Transverse colon (tissue), 4 donors: ENCODE measurements around the gene TOMM22. TPM values are rescaled to one million over a fixed set of nuclear protein-coding genes. Genes with fewer than 3 reads are reported as not detected.
A peak's percentile ranks its signal among the peaks of the same experiment; 100 is the strongest.

Source experiments
- DNase-seq: peaks from one replicate; pipeline ENCODE4 v3.0.0-alpha.2; 2019
- H3K27ac ChIP-seq, 4 donors: fragments of 200-600 bp; sonication (generic); 2 replicates each; pipeline ENCODE4 v1.5.1; 2016 to 2018; ENCODE audit warnings: inconsistent platforms in 4 of 4
- H3K27me3 ChIP-seq: fragments of 200-600 bp; sonication (generic); 2 replicates; pipeline ENCODE4 v1.5.1; 2017; ENCODE audit warnings: inconsistent platforms
- H3K36me3 ChIP-seq, 4 donors: fragments of 200-600 bp; sonication (generic); 2 replicates each; pipeline ENCODE4 v1.5.1; 2017 to 2019; ENCODE audit warnings: inconsistent platforms in 4 of 4
- H3K4me1 ChIP-seq, 4 donors: fragments of 200-600 bp; sonication (generic); 2 replicates each; pipeline ENCODE4 v1.5.1; 2017 to 2020; ENCODE audit warnings: inconsistent platforms in 4 of 4
- H3K4me3 ChIP-seq, 4 donors: fragments of 200-600 bp; sonication (generic); 1 replicate in 1 of 4; 2 replicates in 3 of 4; pipeline versions ENCODE4 v1.5.1 to v1.6.1; 2017 to 2019; ENCODE audit warnings: inconsistent platforms in 4 of 4
- H3K9me3 ChIP-seq, 2 donors: fragments of 200-600 bp; sonication (generic); 2 replicates each; pipeline ENCODE4 v1.5.1; 2017 to 2019; ENCODE audit warnings: inconsistent platforms in 2 of 2
- CTCF ChIP-seq, 5 experiments: fragments of 200-600 bp in 3 of 5; fragments of 450-650 bp in 2 of 5; sonication (generic) in 3 of 5; IDR thresholded peaks; 1 replicate in 2 of 5; 2 replicates in 3 of 5; pipeline ENCODE4 v1.5.1; 2016 to 2017; ENCODE audit warnings: antibody characterized with exemption in 5 of 5, inconsistent platforms in 3 of 5, mild to moderate bottlenecking in 2 of 5, moderate library complexity in 1 of 5
- EP300 ChIP-seq: sonication (generic); formaldehyde crosslinking; IDR thresholded peaks from one replicate; pipeline ENCODE4 v1.6.1; 2017; ENCODE audit warnings: antibody characterized with exemption, low read depth
- POLR2A ChIP-seq: fragments of 450-650 bp; IDR thresholded peaks from one replicate; pipeline ENCODE4 v1.6.1; 2016; ENCODE audit warnings: antibody characterized with exemption, mild to moderate bottlenecking, moderate library complexity
- POLR2AphosphoS5 ChIP-seq, 3 donors: sonication (generic); formaldehyde crosslinking; IDR thresholded peaks; one replicate each; pipeline ENCODE4 v1.6.1; 2016; ENCODE audit warnings: antibody characterized with exemption in 3 of 3
- WGBS, 2 donors: methylation state at CpG; one replicate each; pipeline ENCODE4 v1.1.5; 2018; ENCODE audit warnings: low coverage in 1 of 2; 5-methylcytosine and 5-hydroxymethylcytosine counted together
- in situ Hi-C, 4 donors: fragments of 200-750 bp; cut with MboI; loops; one replicate each; pipeline versions ENCODE4 v1.15.0 to v1.15.1; 2017; ENCODE audit warnings: low sequenced_read_pairs in 3 of 4, low pct_ligation_motif_present in 1 of 4, low pct_unique_long_range_greater_than_20kb in 1 of 4
- intact Hi-C: fragments of 100-400 bp; cut with DNase I; formaldehyde crosslinking; loops from one replicate; pipeline ENCODE4 v1.15.1; 2023; ENCODE audit warnings: low total_unique reads
- total RNA-seq, 4 donors: library from RNA; depleted of rRNA; stranded (reverse); fragments of >200 nt; gene quantifications; one replicate each; pipeline ENCODE4 v1.1.0, GENCODE V29; 2016

The TOMM22 gene
- total RNA-seq, 4 donors from 2014 or later = 19.1 to 48.3 (median 32.9) TPM

- Histone ChIP-seq H3K36me3 (no peaks in the 10 kb centered on the region), H3K27ac (no peak overlapping the region), H3K4me1 (peaks cover 11 to 23% (median 15%) of the 10 kb centered on the region in 4 donors), H3K27me3 (no peaks in the 10 kb centered on the region), H3K4me3 (no peak overlapping the region), H3K9me3 (no peaks in the 10 kb centered on the region)
- in situ Hi-C loops = no loop called here
- intact Hi-C loops = no loop called here
- DNase-seq = no peak
- no peak for TF ChIP-seq CTCF (IDR thresholded peaks at IDR 0.05)
- TF ChIP-seq POLR2AphosphoS5 (IDR thresholded peaks at IDR 0.05) = no peak
- TF ChIP-seq EP300 = no peak
- 94 to 100% methylated on average over 2 to 8 of the region's 8 CpGs for WGBS, 2 donors
Observed at GRCh38 chr22:38653741-38654140, 28.0 kb upstream of the TOMM22 start.

- H3K4me1 ChIP-seq = peaks cover 11 to 23% (median 15%) of the 10 kb centered on the region in 4 donors
- no peak for DNase-seq
- H3K27me3 ChIP-seq = no peaks in the 10 kb centered on the region
- H3K27ac ChIP-seq = peak overlapping the region; percentile 86 to 89 (median 88)
- H3K9me3 ChIP-seq = no peaks in the 10 kb centered on the region
- intact Hi-C loops (no loop called here), in situ Hi-C loops (no loop called here)
- 7% methylated on average over 22 of the region's 22 CpGs; no CpG with 5 or more reads in 1 of the 2 donors for WGBS, 2 donors
- TF ChIP-seq POLR2A (no peak), POLR2AphosphoS5 (IDR thresholded peaks at IDR 0.05) (no peak), CTCF (IDR thresholded peaks at IDR 0.05) (no peak), EP300 (no peak)
- H3K4me3 ChIP-seq = peak overlapping the region; percentile 64 to 89 (median 82)
- H3K36me3 ChIP-seq = no peaks in the 10 kb centered on the region
Observed at GRCh38 chr22:38655519-38656255, 26.1 kb upstream of the TOMM22 start.

DNA sequence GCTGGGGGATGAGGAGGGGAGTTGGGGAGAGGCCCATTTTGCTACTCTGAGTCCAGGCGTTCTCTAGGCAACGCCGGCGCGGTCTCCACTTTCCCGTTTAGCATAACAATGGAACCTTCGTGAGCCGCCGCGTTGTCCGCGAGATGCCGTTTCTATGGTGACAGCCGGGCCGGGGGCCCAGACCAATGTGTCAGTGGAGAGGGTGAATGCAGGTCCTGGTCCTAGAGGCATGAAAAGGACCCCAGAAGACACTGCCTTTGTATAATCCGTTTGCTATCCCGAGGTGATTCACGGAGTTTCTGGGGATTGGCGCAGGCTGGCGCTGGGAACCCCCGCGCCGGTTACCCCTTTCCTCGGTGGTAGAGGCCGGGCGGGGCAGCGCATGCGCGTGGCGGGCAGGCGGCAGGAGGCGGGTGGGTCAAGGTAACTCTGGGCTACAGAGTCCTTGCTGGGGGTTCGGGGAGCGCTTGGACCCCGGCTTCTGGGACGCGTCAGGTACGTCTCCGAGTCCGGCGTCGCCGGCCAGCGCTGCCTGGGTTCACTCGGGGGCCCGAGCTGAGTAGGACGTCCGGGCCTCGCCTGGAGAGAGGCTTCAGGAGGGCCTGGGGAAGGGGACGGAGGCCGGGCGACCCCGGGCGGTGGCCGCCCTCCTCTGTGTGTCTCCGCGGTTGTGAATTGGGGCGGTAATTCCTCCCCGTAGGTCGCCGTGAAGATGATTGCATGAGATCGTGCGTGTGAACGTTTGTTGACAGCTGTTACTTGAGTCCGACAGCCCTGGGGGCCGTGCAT is 25.3 kb upstream of the TOMM22 start, which contains the start of the genes CBY1 and FAM227A:
Gene CBY1, plus strand, starts transcription at position 383 of the 789 bp plus-strand sequence. CDS start 11,417 bp downstream, outside the sequence.
Gene FAM227A, minus strand, starts transcription at position 137 of the 789 bp plus-strand sequence. CDS start 6,224 bp downstream, outside the sequence.
- DNase-seq = peak; percentile 89
- intact Hi-C loops (no loop called here), in situ Hi-C loops (no loop called here)
- Histone ChIP-seq H3K4me3 (peak within 1 kb of the TSS; percentile 64 to 89 (median 82)), H3K27ac (peak within 1 kb of the TSS; percentile 86 to 89 (median 88)), H3K4me1 (peaks cover 11 to 23% (median 15%) of the 10 kb centered on the region in 4 donors), H3K36me3 (peaks cover 0 to 2% (median 0%) of the 10 kb centered on the region in 4 donors), H3K9me3 (no peaks in the 10 kb centered on the region), H3K27me3 (no peaks in the 10 kb centered on the region)
- no peak for TF ChIP-seq EP300
- peak; percentile 70 to 75 (median 73) for TF ChIP-seq POLR2AphosphoS5 (IDR thresholded peaks at IDR 0.05)
- no peak for TF ChIP-seq CTCF (IDR thresholded peaks at IDR 0.05)
- peak; percentile 77 for TF ChIP-seq POLR2A
- WGBS, 2 donors = 0% methylated on average over 62 of the region's 66 CpGs; no CpG with 5 or more reads in 1 of the 2 donors
